Caco-2 (cell line): ENCODE measurements around the gene PAPSS1. TPM values are rescaled to one million over a fixed set of nuclear protein-coding genes. Genes with fewer than 3 reads are reported as not detected.

ENCODE experiments used
- BruUV-seq: library from RNA; stranded (reverse); fragments of 400-500 nt; replicated peaks from 2 replicates; lab custom pipeline; 2021; lab: Mats Ljungman, UMichigan
- CTCF ChIA-PET: fragments of 300-600 bp; sonication (Branson Sonifier 250); formaldehyde crosslinking; loops from one replicate; lab custom pipeline; 2022; ENCODE audit warnings: antibody characterized with exemption; lab: Charles Lee
- POLR2A ChIA-PET: fragments of 300-600 bp; sonication (Branson Sonifier 250); formaldehyde crosslinking; loops from one replicate; lab custom pipeline; 2022; ENCODE audit warnings: antibody characterized with exemption; lab: Charles Lee
- DNase-seq, 2 experiments: peaks; one replicate each; pipeline versions ENCODE4 v3.0.0 to v3.0.0-alpha.2; 2020 to 2022
- H3K27me3 ChIP-seq: replicated peaks from 2 replicates; pipeline ENCODE4 v1.6.0; 2011; ENCODE audit warnings: low read length; ENCODE audit not compliant: control insufficient read depth, insufficient read depth
- H3K36me3 ChIP-seq: 2 replicates; pipeline ENCODE4 v1.5.1; 2011; ENCODE audit warnings: low read length; ENCODE audit not compliant: control insufficient read depth, insufficient read depth
- H3K4me1 ChIP-seq: fragments of 250-450 bp; sonication (Bioruptor Pico); 2 replicates; pipeline ENCODE4 v1.5.1; 2020; ENCODE audit warnings: mild to moderate bottlenecking
- H3K4me3 ChIP-seq: 2 replicates; pipeline ENCODE4 v1.5.1; 2011; ENCODE audit warnings: low read depth, mild to moderate bottlenecking, control low read depth, low read length
- H3K9me3 ChIP-seq: fragments of 250-450 bp; sonication (Bioruptor Pico); 2 replicates; pipeline ENCODE4 v1.5.1; 2020; ENCODE audit warnings: mild to moderate bottlenecking, moderate library complexity
- H3K27ac Mint-ChIP-seq: one replicate; pipeline ENCODE4 v1.8.0; 2022; ENCODE audit warnings: mixed read lengths; ENCODE audit not compliant: unreplicated experiment
- H3K27me3 Mint-ChIP-seq: one replicate; pipeline ENCODE4 v1.8.0; 2022; ENCODE audit warnings: mixed read lengths; ENCODE audit not compliant: insufficient read depth, unreplicated experiment
- H3K36me3 Mint-ChIP-seq: one replicate; pipeline ENCODE4 v1.8.0; 2022; ENCODE audit warnings: mild to moderate bottlenecking, mixed read lengths; ENCODE audit not compliant: insufficient read depth, unreplicated experiment
- H3K4me1 Mint-ChIP-seq: one replicate; pipeline ENCODE4 v1.8.0; 2022; ENCODE audit warnings: low read depth, mixed read lengths; ENCODE audit not compliant: unreplicated experiment
- H3K4me3 Mint-ChIP-seq: one replicate; pipeline ENCODE4 v1.8.0; 2022; ENCODE audit warnings: mild to moderate bottlenecking, moderate library complexity, mixed read lengths; ENCODE audit not compliant: unreplicated experiment
- H3K9me3 Mint-ChIP-seq: one replicate; pipeline ENCODE4 v1.8.0; 2022; ENCODE audit warnings: mixed read lengths; ENCODE audit not compliant: unreplicated experiment
- intact Hi-C: fragments of 100-400 bp; cut with micrococcal nuclease; formaldehyde crosslinking; loops from one replicate; pipeline ENCODE4 v1.10.0; 2022; ENCODE audit not compliant: unreplicated experiment
- total RNA-seq: library from RNA; stranded (reverse); gene quantifications from 2 replicates; pipeline ENCODE4 v1.2.3, GENCODE V29; 2022
- TF ChIP-seq, protein P1 (sequence below), 2 experiments: fragments of 200-600 bp in 1 of 2; IDR thresholded peaks; 1 replicate in 1 of 2; 2 replicates in 1 of 2; pipeline versions ENCODE4 v1.5.1 to v1.8.0; 2011 to 2022; ENCODE audit warnings: antibody characterized with exemption in 1 of 2, control low read depth in 1 of 2, inconsistent platforms in 1 of 2, low read depth in 1 of 2, low read length in 1 of 2, mild to moderate bottlenecking in 1 of 2, moderate library complexity in 1 of 2; ENCODE audit not compliant: insufficient read depth in 1 of 2, severe bottlenecking in 1 of 2, unreplicated experiment in 1 of 2

The PAPSS1 gene
- total RNA-seq, 1 experiment from 2014 or later, result 66.1 TPM

DNA sequence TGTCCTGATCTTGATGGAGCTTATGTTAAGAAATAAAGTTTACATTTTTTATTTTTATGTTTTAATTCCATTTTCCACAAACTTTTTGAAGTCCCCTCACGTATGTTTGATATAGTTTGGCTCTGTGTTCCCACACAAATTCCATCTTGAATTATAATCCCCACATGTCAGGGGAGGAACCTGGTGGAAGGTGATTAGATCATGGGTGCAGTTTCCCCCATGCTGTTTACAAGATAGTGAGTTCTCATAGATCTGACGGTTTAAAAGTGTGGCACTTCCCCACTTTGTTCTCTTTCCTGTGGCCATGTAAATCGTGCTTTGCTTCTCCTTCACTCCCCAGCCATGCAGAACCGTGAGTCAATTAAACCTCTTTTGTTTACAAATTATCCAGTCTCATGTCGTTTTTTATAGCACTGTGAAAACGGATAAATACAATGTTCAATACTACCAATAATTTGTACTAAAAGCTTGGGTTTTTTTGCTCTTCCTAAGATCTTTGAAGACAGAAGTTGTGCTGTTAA, 89.8 kb downstream of the PAPSS1 start:
- no peaks in the 10 kb centered on the region for H3K9me3 ChIP-seq
- Mint-ChIP-seq H3K4me3 (no peak overlapping the region), H3K27ac (no peak overlapping the region), H3K9me3 (no peaks in the 10 kb centered on the region), H3K4me1 (peaks cover 19% of the 10 kb centered on the region), H3K27me3 (no peaks in the 10 kb centered on the region), H3K36me3 (peaks cover 12% of the 10 kb centered on the region)
- no TSS peak for BruUV-seq
- no peak for DNase-seq
- POLR2A ChIA-PET, result no interaction called here
- no peaks in the 10 kb centered on the region for H3K27me3 ChIP-seq
- H3K4me3 ChIP-seq, result no peak overlapping the region
- TF ChIP-seq, protein P1, sequence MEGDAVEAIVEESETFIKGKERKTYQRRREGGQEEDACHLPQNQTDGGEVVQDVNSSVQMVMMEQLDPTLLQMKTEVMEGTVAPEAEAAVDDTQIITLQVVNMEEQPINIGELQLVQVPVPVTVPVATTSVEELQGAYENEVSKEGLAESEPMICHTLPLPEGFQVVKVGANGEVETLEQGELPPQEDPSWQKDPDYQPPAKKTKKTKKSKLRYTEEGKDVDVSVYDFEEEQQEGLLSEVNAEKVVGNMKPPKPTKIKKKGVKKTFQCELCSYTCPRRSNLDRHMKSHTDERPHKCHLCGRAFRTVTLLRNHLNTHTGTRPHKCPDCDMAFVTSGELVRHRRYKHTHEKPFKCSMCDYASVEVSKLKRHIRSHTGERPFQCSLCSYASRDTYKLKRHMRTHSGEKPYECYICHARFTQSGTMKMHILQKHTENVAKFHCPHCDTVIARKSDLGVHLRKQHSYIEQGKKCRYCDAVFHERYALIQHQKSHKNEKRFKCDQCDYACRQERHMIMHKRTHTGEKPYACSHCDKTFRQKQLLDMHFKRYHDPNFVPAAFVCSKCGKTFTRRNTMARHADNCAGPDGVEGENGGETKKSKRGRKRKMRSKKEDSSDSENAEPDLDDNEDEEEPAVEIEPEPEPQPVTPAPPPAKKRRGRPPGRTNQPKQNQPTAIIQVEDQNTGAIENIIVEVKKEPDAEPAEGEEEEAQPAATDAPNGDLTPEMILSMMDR (IDR thresholded peaks at IDR 0.05; ENCODE audit: insufficient read depth in 1 of 2, low read depth in 1 of 2, low read length in 1 of 2, severe bottlenecking in 1 of 2, unreplicated experiment in 1 of 2), result no peak
- peaks cover 33% of the 10 kb centered on the region for H3K4me1 ChIP-seq
- intact Hi-C loops, result no loop called here
- CTCF ChIA-PET, result no interaction called here
- no peaks in the 10 kb centered on the region for H3K36me3 ChIP-seq

DNA sequence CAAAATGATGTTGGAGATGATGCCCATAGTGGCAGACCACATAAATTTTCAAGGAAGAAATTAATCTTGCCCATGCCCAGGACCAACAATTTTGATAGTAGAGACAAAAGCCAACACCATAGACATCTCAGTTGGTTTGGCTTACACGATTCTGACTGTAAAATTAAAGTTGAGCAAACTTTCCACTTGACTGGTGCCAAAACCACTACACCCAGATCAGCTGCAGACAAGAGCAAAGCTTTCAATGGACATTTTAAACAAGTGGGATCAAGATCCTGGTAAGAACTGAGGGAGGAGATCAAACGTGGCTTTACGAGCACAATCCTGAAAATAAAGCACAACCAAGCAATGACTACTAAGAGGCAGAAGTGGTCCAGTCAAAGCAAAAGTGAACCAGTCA, 90.7 kb downstream of the PAPSS1 start:
- Mint-ChIP-seq H3K27ac (no peak overlapping the region), H3K4me1 (peaks cover 27% of the 10 kb centered on the region), H3K9me3 (peaks cover 9% of the 10 kb centered on the region), H3K27me3 (no peaks in the 10 kb centered on the region), H3K36me3 (peaks cover 12% of the 10 kb centered on the region), H3K4me3 (no peak overlapping the region)
- no TSS peak for BruUV-seq
- H3K4me3 ChIP-seq, result no peak overlapping the region
- ChIA-PET CTCF (no interaction called here), POLR2A (no interaction called here)
- no peak for DNase-seq
- intact Hi-C loops, result no loop called here
- no peaks in the 10 kb centered on the region for H3K36me3 ChIP-seq
- H3K9me3 ChIP-seq, result no peaks in the 10 kb centered on the region
- TF ChIP-seq, protein P1 (IDR thresholded peaks at IDR 0.05; ENCODE audit: insufficient read depth in 1 of 2, low read depth in 1 of 2, low read length in 1 of 2, severe bottlenecking in 1 of 2, unreplicated experiment in 1 of 2), result no peak
- peaks cover 39% of the 10 kb centered on the region for H3K4me1 ChIP-seq
- no peaks in the 10 kb centered on the region for H3K27me3 ChIP-seq

DNA sequence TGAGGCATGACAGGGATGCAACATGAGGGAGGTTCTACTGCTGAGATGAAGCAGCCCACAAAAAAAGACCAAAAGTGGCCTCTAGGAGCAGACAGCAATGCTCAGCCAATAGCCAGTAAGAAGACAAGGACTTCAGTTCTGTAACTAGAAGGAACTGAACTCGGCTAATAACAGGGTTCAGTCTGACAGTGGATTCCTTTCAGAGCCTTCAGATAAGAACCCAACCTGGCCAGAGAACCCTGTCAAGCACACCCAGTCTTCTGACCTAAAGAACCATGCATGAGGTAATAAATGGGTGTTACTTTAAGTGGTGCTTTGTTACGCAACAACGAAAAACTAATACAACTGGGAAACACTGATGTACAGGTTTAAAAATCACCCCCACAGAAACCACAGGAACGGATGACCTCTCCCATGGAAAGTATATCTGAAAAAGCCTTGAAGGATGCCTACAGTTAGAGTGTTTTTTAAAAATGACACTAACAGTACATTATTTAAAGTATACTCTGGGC, 94.6 kb downstream of the PAPSS1 start:
- peaks cover 6% of the 10 kb centered on the region; the same call in 1 of the 2 replicates for H3K9me3 ChIP-seq
- CTCF ChIA-PET, result no interaction called here
- no peaks in the 10 kb centered on the region for H3K27me3 ChIP-seq
- peaks cover 13% of the 10 kb centered on the region for H3K36me3 Mint-ChIP-seq
- H3K36me3 ChIP-seq, result no peaks in the 10 kb centered on the region
- no TSS peak for BruUV-seq
- DNase-seq, result peak; percentile 2 to 42
- no peaks in the 10 kb centered on the region for H3K27me3 Mint-ChIP-seq
- H3K4me3 Mint-ChIP-seq, result no peak overlapping the region
- POLR2A ChIA-PET, result no interaction called here
- H3K9me3 Mint-ChIP-seq, result peaks cover 28% of the 10 kb centered on the region
- no peak overlapping the region for H3K4me3 ChIP-seq
- intact Hi-C loops, result no loop called here
- TF ChIP-seq, protein P1 (IDR thresholded peaks at IDR 0.05; ENCODE audit: insufficient read depth in 1 of 2, low read depth in 1 of 2, low read length in 1 of 2, severe bottlenecking in 1 of 2, unreplicated experiment in 1 of 2), result no peak
- no peak overlapping the region for H3K27ac Mint-ChIP-seq
- peaks cover 12% of the 10 kb centered on the region for H3K4me1 ChIP-seq
- H3K4me1 Mint-ChIP-seq, result peaks cover 24% of the 10 kb centered on the region
